Hypothalamus (tissue), 51 donors: ENCODE measurements around the gene TUT4.

Experiments used
- DNase-seq, 51 donors: peaks; one replicate each; lab custom pipeline; 2025; lab: John Stamatoyannopoulos, UW

TUT4 gene

DNA sequence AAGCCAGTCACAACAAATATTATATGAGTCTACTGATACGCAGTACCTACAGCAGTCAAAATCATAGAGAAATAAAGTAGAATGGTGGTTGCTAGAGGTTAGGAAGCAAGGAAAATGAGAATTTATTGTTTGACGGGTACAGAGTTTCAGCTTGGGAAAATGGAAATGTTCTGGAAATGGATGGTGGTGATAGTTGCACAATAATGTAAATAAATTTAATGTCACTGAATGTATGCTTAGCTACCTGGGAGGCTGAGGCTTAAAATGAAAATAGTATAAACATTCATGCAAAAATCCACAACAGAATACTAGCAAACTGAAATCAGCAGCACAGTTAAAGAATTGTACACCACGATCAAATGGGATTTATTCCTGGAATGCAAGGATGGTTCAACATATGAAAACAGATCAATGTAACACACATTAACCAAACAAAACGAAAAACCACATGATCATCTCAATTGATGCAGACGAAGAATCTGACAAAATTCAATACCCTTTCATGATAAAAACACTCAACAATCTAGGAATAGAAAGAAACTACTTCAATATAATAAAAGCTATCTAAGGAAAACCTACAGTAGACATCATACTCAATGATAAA is 10.7 kb downstream of the TUT4 start:
- DNase-seq: no peak

DNA sequence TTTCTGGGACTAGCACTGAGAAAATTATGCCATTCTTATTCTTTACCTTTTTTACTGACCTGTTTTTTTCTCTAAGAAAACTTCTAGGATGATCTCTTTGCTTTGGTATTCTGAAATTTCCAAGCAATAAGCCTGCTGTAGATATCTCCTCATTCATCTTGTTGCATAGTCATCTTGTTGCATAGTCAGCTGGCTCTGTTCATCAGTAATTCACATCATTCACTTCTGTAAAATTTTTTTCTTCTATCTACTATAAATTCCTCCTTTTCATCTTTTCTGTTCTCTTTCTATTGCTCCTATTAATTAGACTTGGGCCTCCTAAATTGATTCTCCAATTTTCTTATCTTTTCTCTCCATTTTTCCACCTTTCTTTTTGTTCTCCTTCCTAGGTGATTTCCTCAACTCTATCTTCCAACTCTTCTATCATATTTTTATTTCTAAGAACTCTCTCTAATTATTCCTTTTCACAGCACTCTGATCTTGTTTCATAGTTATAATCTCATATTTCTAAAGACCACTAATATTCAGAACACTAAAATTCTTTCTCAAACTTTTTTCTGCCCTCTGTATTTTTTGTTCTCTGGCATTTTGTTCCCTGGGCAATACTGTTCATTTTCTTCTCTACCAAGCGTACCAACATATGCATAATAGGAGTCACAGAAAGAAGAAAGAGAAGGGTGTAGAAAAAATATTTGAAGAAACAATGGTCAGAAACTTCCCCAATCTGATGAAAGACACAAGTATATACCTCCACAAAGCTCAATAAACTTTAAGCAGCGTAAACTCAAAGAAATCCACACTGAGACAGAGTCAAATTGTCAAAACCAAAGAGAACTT is 17.7 kb downstream of the TUT4 start:
- DNase-seq: no peak

- no peak for DNase-seq
Observed at GRCh38 chr1:52533713-52534112, 19.2 kb downstream of the TUT4 start.

DNA sequence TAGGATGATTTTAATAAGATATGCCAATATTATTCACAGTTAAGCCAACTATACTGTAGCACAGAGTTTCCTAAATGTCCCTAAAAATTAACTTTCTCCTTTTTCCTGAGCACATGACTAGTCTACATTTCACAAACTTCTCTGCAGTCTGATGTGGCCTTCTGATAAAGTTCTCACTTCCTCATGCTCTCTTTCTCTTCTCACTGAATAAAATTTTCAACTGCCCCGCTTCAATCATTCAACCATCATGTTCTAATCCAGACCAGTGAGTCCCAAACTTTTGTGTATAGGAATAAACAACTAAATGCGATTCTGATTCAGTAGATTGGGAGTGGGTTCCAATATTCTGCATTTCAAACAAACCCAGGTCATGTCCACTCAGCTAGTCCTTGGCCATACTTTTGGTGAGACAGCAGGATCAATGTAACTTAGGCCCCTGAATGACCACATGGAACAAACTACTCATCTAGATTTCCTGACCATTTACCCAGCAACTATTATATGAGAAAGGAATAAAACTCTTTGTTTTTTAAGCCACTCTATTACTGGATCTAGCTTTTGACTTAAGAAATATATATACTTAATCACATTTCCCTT is 20.1 kb downstream of the TUT4 start:
- DNase-seq: no peak

DNA sequence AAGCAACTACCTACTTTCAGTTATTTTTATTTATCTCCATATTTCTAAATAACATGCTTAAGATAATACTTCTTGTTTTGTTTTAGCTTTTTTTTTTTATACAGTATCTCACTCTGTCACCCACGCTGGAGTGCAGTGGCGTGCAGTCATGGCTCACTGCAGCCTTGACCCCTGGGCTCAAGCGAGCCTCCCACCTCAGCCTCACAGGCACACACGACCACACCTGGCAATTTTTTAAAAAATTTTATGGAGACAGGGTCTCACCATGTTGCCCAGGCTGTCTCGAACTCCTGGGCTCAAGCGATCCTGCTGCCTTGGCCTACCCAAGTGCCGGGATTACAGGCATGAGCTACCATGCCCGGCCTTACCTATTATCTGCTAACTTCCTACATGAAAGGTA is 20.6 kb downstream of the TUT4 start:
- DNase-seq: no peak

- DNase-seq: no peak
Observed at GRCh38 chr1:52531249-52531872, 21.5 kb downstream of the TUT4 start.

DNA sequence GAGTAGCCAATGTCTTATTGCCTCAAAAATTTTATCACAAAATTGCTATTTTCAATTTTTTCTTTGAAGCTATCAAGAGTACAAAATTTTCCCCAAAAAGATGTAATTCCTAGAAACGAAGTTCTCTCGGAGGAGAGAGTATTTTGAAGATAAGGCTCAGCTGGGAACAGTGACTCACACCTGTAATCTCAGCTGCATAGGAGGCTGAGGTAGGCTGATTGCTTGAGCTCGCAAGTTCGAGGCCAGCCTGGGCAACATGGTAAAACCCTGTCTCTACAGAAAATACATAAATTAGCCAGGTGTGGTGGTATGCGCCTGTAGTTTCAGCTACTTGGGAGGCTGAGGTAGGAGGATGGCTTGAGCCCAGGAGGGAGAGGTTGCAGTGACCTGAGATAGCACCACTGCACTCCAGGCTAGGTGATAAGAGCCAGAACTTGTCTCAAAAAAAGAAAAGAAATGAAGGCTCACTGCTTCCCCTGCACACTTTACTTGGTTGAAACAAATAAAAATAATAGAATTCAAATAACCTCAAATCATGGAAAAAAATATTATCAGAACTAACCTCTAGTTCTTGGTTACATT is 22.2 kb downstream of the TUT4 start:
- no peak for DNase-seq

- DNase-seq: no peak
Observed at GRCh38 chr1:52523376-52523775, 29.5 kb downstream of the TUT4 start.

DNA sequence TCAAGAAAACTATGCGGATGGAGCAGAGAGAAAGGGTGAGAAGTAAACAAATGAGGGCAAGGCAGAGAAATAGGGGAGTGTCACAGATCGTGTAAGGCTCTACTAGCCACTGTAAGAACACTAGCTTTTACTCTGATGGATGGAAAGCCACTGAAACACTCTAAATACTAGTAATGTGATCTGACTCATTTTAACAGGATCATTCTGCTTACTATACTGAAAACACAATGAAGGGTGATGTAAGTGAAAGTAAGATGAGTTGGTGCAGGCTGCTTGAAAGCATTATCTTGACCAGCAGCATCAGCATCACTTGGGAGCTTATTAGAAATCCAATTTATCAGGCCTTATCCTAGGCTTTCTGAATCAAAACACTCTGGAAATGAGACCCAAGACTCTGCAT is 32.7 kb downstream of the TUT4 start:
- no peak for DNase-seq

GRCh38 chr1:52518962-52519361 is 33.9 kb downstream of the TUT4 start:
- no peak for DNase-seq

GRCh38 chr1:52511851-52512615 is 40.9 kb downstream of the TUT4 start:
- no peak for DNase-seq

DNA sequence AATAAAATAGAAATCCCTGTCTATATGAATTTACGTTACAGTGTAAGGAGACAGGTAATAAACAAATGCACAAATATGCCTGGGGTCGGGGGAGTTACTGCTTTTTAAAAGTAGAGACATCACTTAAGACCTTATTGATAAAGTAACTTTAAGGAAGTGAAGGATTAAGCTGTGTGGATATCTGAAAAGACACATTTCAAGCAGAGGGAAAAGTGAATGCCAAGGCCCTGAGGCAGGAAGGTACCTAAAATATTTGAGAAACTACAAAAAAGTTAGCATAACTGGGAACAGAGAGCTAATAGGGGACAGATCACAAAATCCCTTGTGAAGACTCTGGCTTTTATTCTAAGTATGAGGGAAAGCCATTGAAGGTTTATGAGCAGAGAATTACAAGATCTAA is 41.5 kb downstream of the TUT4 start:
- DNase-seq: no peak

DNA sequence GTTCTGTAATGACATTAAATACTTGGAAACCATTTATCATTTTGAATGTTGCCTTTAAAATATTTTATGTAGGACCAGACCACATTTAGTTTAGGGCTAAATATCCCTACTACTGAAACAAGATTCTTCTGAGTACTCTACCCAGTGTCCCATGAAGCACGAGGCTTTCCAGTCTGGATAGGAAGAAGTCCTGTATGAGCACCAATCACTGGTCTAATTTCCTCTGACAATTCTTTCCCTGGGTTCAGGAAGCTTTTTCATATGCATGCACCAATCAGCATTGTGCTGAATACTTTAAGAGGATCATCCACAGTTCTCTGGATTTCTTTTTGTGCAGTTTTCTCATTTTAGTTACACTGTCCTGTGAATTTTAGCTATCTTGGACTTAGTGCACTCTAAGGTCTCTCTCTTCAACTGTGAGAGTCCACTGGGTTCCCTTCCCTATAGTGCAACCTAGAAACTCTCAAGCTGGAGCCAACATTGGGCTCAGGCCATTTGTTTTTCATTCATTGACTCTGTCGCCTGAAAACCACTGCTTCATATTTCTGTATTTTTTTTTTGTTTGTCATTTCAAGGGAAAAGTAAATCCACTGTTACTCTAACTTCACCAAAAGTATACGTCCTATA is 45.9 kb downstream of the TUT4 start:
- no peak for DNase-seq

- no peak for DNase-seq
Observed at GRCh38 chr1:52506349-52506748, 46.5 kb downstream of the TUT4 start.

DNA sequence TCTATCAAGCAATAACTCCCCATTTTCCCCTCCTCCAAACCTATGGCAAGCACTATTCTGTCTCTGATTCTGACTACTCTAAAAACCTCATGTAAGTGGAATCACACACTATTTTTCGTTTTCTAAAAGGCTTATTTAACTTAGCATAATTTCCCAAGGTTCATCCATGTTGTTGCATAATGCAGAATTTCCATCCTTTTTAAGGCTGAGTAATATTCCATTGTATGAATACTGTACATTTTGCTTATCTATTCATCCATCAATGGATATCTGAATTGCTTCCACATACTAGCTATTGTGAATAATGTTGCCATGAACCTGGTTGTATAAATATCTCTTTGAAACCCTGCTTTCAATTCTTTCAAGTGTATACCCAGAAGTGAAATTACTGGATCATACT is 48.2 kb downstream of the TUT4 start:
- no peak for DNase-seq

- DNase-seq: no peak
Observed at GRCh38 chr1:52503706-52504105, 49.2 kb downstream of the TUT4 start.

DNA sequence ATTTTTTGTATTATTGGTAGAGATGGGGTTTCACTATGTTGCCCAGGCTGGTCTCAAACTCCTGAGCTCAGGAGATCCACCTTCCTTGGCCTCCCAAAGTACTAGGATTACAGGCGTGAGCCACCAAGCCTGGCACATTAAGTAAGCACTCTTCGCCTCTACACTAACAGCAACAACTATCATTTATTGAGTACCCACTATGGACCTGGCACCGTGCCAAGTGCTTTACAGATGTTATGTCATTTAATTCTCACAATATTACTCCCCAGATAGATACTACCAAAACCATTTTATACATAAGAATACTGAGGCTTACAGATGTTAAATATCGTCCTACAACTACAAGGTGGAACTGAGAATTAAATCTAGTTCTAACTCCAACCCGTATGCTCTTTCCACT is 50.1 kb downstream of the TUT4 start:
- DNase-seq: peak in 2 of 51 donors; percentile 2

GRCh38 chr1:52487632-52488031 is 65.3 kb downstream of the TUT4 start:
- no peak for DNase-seq

- no peak for DNase-seq
Observed at GRCh38 chr1:52482326-52483004, 70.4 kb downstream of the TUT4 start.
